Stimulated activated CD4-positive, alpha-beta T cell treated with anti-CD3 and anti-CD28 coated beads, Interleukin-4, amount 100 ng/mL, for 4 hours (primary cell): ENCODE data around the gene TLE6.
A peak's percentile ranks its signal among the peaks of the same experiment; 100 is the strongest.
"Not testable (repeated sequence)": the region's sequence is repeated elsewhere in the genome, so short reads cannot be mapped to it uniquely, and the experiment has no call there.

Experiments used
- DNase-seq, 2 experiments: peaks; one replicate each; pipeline ENCODE4 v3.0.0-alpha.2; 2020

Gene TLE6

GRCh38 chr19:3005345-3005744 lies 28.0 kb downstream of the TLE6 start:
- no peak for DNase-seq

DNA sequence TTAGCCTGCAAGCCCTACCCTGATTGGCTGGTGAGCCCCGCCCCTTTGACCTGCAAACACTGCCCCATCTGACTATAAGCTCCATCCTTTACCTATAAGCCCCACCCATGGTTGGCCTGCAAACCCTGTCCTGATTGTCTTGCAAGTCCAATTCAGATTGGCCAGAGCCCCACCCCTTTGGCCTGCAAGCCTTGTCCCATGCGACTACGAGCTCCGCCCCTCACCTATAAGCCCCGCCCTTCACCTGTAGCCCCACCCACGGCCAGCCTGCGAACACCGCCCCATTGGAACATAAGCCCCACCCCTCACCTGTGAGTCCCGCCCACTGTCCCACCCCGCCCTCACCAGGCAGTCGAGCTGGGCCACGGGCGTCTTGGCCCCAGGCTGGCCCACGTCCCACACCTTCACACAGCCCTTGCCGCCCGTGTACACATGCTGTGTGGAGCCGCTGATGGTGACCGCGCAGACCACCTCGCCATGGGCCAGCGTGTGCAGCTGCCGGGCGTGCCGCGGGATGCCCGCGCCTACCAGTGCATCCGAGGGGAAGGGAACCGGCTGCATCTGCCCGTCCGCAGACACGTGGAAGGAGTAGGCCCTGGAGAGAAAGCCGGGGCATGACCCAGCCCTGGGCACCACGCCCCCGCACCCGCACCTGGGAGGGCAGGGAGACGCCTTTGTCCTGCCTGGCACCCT lies 28.9 kb downstream of the TLE6 start:
- peak; percentile 11 to 17 for DNase-seq

DNA sequence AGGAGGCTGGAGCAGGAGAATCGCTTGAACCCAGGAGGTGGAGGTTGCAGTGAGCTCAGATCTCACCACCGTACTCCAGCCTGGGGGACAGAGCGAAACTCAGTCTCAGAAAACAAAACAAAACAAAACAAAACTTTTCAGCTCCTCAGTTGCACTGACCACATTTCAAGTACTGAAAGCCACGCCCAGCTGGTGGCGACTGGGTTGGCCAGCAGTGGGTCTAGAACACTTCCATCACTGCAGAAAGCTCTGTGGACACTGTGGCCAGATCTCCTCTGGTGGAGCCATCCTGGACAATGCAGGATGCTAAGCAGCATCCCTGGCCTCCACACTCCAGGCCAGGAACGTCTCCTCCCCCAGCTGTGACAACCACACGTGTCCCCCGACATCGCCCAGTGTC lies 30.6 kb downstream of the TLE6 start:
- DNase-seq = no peak

- no peak for DNase-seq
Measured at GRCh38 chr19:3008994-3009393, 31.6 kb downstream of the TLE6 start.

- no peak for DNase-seq
Measured at GRCh38 chr19:3010871-3011270, 33.5 kb downstream of the TLE6 start.

GRCh38 chr19:3012059-3012458 lies 34.7 kb downstream of the TLE6 start:
- DNase-seq = not testable (repeated sequence)

GRCh38 chr19:3012621-3013262 lies 35.4 kb downstream of the TLE6 start:
- DNase-seq = no peak

GRCh38 chr19:3013263-3013725 lies 35.9 kb downstream of the TLE6 start:
- no peak for DNase-seq

- no peak for DNase-seq
Measured at GRCh38 chr19:3014135-3014534, 36.8 kb downstream of the TLE6 start.

- no peak for DNase-seq
Measured at GRCh38 chr19:3015126-3016057, 38.0 kb downstream of the TLE6 start.

GRCh38 chr19:3017923-3018322 lies 40.6 kb downstream of the TLE6 start:
- no peak for DNase-seq

DNA sequence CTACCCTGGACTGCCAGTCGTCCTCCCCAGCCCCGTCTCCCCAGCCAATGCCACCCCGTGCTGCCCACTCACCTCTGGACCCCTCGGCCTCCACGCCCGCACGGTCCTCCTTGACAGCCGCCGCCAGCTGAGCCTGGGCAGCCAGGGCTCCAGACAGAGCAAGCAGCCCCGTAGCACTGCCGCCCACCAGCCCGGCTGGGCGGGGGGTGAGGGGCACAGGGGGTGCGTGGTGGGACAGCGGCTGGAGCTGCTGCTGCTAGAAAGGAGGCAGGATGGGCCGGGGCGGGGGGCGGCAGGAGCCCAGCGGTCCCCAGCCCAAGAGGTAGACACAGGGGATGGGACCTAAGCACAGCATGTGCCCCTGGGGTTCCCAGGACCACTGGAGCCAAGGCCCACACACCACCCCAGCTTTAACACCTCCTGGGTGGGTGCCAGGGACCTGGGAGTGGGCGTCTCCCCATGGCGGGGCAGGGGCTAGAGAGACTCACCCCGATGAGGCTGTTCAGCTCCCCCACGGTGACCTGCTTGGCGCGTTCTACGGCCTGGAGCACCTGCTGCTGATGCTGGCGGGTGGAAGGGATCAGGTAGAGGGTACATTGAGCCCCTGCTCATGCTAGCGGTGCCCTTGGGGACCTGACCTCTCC lies 42.0 kb downstream of the TLE6 start:
- DNase-seq = no peak

DNA sequence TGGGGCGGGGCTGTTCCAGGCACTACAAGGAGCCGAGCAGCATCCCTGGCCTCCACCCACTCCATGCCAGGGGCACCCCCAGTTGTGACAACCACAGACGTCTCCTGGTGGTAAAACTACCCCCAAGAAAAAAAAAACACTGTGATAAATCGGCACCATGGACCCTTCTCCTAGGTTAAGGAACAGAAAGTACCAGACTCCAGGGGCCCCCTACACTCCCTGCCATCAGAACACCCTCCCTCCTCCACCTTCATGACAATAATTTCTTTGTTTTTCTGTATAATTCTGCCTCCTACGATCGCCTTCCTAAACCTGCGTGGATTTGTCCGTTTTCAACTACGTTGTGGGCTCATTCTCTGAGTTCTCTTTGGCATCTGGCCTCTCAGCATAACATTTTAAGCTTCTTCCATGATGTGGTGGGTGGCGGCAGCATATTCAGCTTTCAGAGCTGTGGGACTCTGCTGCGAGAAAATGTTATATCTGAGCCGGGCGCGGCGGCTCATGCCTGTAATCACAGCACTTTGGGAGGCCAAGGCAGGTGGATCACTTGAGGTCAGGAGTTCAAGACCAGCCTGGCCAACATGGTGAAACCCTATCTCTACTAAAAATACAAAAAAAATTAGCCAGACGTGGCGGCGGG lies 43.1 kb downstream of the TLE6 start:
- no peak for DNase-seq

DNA sequence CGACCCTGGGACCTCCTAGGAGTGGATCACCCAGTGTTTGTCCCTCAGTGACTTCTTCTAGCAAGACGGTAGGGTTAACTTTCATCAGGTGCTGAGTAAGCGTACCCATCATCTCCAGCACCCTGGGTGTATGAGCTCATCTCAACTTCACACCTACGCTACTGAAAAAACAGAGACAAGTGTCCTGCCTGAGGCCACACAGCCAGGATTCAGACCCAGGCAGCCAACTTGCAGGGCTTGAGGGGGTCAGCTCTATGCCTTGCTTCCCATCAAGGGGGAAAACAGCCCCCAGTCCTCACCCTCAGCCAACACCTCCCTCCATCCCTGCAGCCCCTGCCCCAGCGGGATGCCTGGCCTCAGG lies 47.1 kb downstream of the TLE6 start:
- no peak for DNase-seq

DNA sequence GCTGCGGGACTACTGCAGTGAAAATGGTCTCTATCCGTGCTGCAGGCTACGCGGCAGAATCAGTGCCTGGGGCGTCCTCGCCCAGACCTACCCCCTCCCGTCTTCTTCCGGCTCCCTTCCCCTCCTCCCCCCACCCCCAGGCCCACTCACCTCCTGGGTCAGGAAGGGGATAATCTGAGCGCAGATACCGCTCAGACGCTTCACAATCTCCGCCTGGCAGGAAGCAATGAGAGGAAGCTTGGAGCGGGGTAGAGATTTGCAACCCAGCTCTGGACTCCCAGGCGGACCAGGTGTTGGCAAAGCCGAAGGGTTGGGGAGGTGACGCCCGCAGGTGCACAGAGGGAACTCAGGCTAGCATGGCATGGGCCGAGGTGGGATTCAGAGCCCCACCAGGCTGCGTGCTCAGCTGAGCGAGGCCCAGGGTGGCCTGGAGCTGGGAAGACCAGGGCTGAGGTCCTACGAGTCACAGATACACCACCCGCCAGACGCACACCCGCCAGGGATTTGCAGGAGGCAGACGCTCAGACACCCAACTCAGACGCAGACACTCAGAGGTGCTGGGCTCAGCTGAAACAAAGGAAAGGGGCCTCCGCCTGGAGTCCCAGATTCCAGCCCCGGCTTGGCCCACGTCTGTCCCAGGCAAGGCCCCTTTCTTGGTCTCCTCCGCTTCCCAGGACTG lies 47.6 kb downstream of the TLE6 start:
- DNase-seq = no peak

DNA sequence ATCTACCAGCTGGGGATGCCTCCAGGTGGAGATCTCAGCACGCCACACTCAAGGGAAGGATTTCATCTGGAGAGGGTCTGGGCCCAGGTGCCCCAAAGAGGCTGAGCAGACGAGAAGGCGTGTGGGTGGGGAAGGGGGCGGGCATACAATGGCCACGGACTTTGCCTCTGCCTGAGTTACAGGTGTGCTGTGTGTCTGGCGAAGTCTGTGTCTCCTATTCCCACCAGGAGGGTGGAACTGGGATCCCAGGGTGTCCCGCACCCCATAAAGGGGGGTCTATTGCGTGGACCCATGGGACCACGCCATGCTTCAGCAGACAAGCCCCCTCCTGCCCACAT lies 48.2 kb downstream of the TLE6 start:
- no peak for DNase-seq

GRCh38 chr19:3026768-3027167 lies 49.4 kb downstream of the TLE6 start:
- no peak for DNase-seq

DNA sequence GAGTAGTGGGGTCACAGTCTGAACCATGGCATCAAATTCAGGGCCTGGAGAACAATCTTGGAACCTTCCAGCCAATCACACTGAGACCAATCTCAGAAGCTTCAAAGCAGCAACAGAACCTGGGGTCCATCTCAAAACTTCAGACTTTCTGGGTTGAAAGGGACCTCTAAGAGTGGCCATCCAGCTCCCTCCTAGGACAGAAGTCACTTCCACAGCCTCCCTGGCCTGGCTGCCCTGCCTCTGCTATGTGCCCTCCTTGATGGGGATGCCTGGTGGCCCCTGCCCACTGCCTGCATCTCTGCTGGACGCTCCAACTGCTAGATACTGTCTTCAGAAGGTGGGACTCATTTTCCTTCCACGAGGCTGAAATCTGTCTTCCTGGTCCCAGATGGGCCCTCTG lies 49.9 kb downstream of the TLE6 start:
- no peak for DNase-seq

GRCh38 chr19:3027981-3028304 lies 50.6 kb downstream of the TLE6 start:
- DNase-seq = no peak

DNA sequence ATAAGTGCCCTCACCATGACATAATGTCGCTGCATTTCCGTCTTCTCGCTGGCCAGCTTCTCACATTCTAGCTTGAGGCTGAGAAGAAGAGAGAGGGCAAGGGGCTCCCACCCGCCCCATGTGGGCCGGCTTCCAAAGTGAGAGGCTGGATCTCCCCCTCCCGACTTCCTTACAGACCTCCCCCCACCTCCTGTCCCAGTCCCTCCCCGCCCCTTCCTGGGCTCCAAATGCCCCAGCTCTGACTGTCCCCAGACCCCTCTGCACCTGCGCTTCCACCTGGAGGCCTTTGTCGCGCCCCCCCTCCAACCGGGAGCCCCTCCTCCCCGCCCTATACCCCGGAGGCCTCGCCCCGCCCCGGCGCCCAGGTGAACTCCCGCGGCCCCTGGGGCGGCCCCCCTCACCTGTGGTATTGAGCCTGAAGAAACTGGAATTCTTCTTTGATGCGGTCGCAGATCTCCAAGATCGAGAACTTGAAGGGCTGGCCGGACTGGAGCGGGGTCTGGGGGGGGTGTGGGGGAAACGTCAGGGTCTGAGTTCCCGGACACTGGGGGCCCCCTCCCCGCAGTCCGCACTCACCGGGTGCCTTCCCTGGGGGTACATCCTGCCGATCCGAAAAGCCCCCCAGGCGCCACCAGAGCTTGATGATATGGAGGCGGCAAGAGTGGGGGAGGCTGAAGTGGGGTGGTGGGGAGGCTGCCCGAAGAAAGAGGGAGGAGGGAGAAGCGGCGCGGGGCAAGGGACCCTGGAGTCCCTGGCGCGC lies 51.1 kb downstream of the TLE6 start:
- no peak for DNase-seq

- DNase-seq = no peak
Measured at GRCh38 chr19:3029065-3029923, 51.9 kb downstream of the TLE6 start, which contains the start of gene TLE2. Gene TLE2 (minus strand): TSS chr19:3029280. CDS start chr19:3028904, 376 bp downstream.
